GM12878 (cell line): ENCODE results near the gene PALLD. TPM values are rescaled to one million over a fixed set of nuclear protein-coding genes. Genes with fewer than 3 reads are reported as not detected.

Experiments used
- DPF2 ChIP-seq: fragments of 450-650 bp; IDR thresholded peaks from 2 replicates; pipeline ENCODE4 v1.6.1; 2017; ENCODE audit warnings: mild to moderate bottlenecking
- HDGF ChIP-seq: fragments of 450-650 bp; IDR thresholded peaks from 2 replicates; pipeline ENCODE4 v1.6.1; 2016; ENCODE audit warnings: antibody characterized with exemption
- JUND ChIP-seq: IDR thresholded peaks from 2 replicates; pipeline ENCODE4 v1.6.1; 2012; ENCODE audit warnings: low read depth, mild to moderate bottlenecking, low read length, improper control_type of control experiment, moderate library complexity
- NBN ChIP-seq: fragments of 450-650 bp; IDR thresholded peaks from 2 replicates; pipeline ENCODE4 v1.6.1; 2016
- NFXL1 ChIP-seq: fragments of 450-650 bp; IDR thresholded peaks from 2 replicates; pipeline ENCODE4 v1.6.1; 2017; ENCODE audit warnings: antibody characterized with exemption, mild to moderate bottlenecking, borderline replicate concordance
- NRF1 ChIP-seq: conservative IDR thresholded peaks from 2 replicates; pipeline ENCODE4 v1.6.1; 2011; ENCODE audit warnings: mild to moderate bottlenecking, low read depth, low read length, improper control_type of control experiment
- POU2F2 ChIP-seq: IDR thresholded peaks from 3 replicates; pipeline ENCODE4 v1.6.1; 2011; ENCODE audit warnings: low read depth, mild to moderate bottlenecking, low read length, borderline replicate concordance
- SMAD1 ChIP-seq: fragments of 450-650 bp; IDR thresholded peaks from 2 replicates; pipeline ENCODE4 v1.6.1; 2018; ENCODE audit warnings: mild to moderate bottlenecking, low read depth; ENCODE audit not compliant: partially characterized antibody
- SPI1 ChIP-seq: IDR thresholded peaks from 2 replicates; pipeline ENCODE4 v1.6.1; 2011; ENCODE audit warnings: low read depth, mild to moderate bottlenecking, low read length, moderate library complexity, borderline replicate concordance; ENCODE audit not compliant: insufficient read depth
- SREBF2 ChIP-seq: IDR thresholded peaks from 2 replicates; pipeline ENCODE4 v1.6.1; 2012; ENCODE audit warnings: mild to moderate bottlenecking, low read length
- SRF ChIP-seq, 2 experiments: IDR thresholded peaks; 2 replicates each; pipeline ENCODE4 v1.6.1; 2011; ENCODE audit warnings: low read depth in 2 of 2, low read length in 2 of 2, mild to moderate bottlenecking in 1 of 2, moderate library complexity in 1 of 2
- TCF3 ChIP-seq: IDR thresholded peaks from 2 replicates; pipeline ENCODE4 v1.6.1; 2012; ENCODE audit warnings: low read depth, mild to moderate bottlenecking, low read length, borderline replicate concordance; ENCODE audit not compliant: insufficient read depth
- ZZZ3 ChIP-seq: IDR thresholded peaks from 2 replicates; pipeline ENCODE4 v1.6.1; 2011; ENCODE audit warnings: low read depth; ENCODE audit not compliant: control insufficient read depth, insufficient read length
- polyA plus RNA-seq, 11 experiments: library from polyadenylated mRNA; depleted of rRNA in 4 of 11; unstranded in 6 of 11; stranded (reverse) in 5 of 11; fragments of >200 nt; fragmentation: Nextera tagmentation in 4 of 11; fragmentation: Illumina TruSeq in 1 of 11; extraction: Ambion mirVana in 4 of 11; extraction: Trizol in 1 of 11; gene quantifications; 1 replicate in 1 of 11; 2 replicates in 10 of 11; pipeline versions ENCODE4 v1.2.1 to v1.2.3, GENCODE V29; 2011 to 2016; ENCODE audit warnings: inconsistent platforms in 2 of 11, missing spikeins in 2 of 11, low read depth in 1 of 11
- total RNA-seq, 4 experiments: library from RNA; depleted of rRNA in 3 of 4; stranded (reverse); fragments of >200 nt in 3 of 4; fragmentation: Illumina TruSeq in 1 of 4; extraction: Trizol in 1 of 4; gene quantifications; 2 replicates each; pipeline versions ENCODE4 v1.2.1 to v1.2.3, GENCODE V29; 2013 to 2021
- TF ChIP-seq, protein P1 (sequence below): fragments of 450-650 bp; IDR thresholded peaks from 2 replicates; pipeline ENCODE4 v1.6.1; 2016; ENCODE audit warnings: mild to moderate bottlenecking
- TF ChIP-seq, protein P2 (sequence below), 3 experiments: IDR thresholded peaks in 2 of 3; conservative IDR thresholded peaks in 1 of 3; 2 replicates each; pipeline ENCODE4 v1.5.1; 2011; ENCODE audit warnings: low read depth in 3 of 3, low read length in 3 of 3, mild to moderate bottlenecking in 3 of 3, control low read depth in 2 of 3, moderate library complexity in 2 of 3, inconsistent platforms in 1 of 3, mixed read lengths in 1 of 3; ENCODE audit not compliant: control insufficient read depth in 2 of 3, insufficient read depth in 1 of 3; ENCODE audit errors: extremely low read depth in 1 of 3
- TF ChIP-seq, protein P3 (sequence below): IDR thresholded peaks from 2 replicates; pipeline ENCODE4 v1.6.1; 2012; ENCODE audit warnings: improper control_type of control experiment, low read depth, low read length; ENCODE audit not compliant: insufficient replicate concordance
- TF ChIP-seq, protein P4 (sequence below): IDR thresholded peaks from 2 replicates; pipeline ENCODE4 v1.6.1; 2011; ENCODE audit warnings: borderline replicate concordance, low read depth, mild to moderate bottlenecking, moderate library complexity, low read length; ENCODE audit not compliant: insufficient read depth, poor library complexity, severe bottlenecking
- TF ChIP-seq, protein P5 (sequence below): IDR thresholded peaks from 2 replicates; pipeline ENCODE4 v1.6.1; 2012; ENCODE audit warnings: low read depth, low read length, improper control_type of control experiment

Gene PALLD
- total and polyA plus RNA-seq, 10 of the 15 experiments (the other 5 are each of a cell fraction or from before 2014, with no cell fraction given), result 1.0 to 7.7 (median 1.7) TPM

DNA sequence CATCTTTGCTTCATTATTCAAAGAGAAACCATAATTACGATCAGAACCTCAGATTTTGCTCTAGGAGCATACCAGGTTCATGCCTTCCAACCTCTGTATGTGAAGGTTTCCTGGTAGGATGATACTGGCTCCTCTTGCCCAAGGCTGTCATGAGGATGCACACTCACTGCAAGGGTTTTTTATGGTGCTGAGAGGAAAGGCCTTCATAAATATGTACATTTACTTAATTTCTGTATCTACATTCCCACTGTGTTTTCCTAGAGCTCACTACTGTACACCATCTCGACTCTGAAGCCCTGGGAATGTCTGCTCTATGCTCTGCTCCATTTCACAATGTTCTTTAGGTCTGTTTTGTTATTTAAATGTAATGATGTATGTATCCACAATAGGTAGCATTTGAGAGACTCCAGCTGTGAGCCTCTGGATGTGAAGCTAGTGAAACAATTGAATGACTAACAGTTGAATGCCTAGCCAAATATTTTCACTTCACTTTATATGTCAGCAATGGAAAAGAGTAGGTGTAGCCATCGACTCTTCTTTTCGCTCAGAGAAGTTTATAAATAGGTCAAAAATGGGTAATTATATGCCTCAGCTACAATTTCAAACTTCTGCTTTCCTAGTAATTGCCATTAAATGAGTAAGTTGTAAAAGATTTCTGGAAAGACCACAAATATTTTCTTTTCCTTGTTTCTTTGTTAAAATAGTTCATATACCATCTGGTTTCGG lies 228.0 kb downstream of the PALLD start (continued):
- TF ChIP-seq, protein P1, sequence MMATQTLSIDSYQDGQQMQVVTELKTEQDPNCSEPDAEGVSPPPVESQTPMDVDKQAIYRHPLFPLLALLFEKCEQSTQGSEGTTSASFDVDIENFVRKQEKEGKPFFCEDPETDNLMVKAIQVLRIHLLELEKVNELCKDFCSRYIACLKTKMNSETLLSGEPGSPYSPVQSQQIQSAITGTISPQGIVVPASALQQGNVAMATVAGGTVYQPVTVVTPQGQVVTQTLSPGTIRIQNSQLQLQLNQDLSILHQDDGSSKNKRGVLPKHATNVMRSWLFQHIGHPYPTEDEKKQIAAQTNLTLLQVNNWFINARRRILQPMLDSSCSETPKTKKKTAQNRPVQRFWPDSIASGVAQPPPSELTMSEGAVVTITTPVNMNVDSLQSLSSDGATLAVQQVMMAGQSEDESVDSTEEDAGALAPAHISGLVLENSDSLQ, result no peak
- TF ChIP-seq NRF1 (no peak), TCF3 (no peak), HDGF (no peak), SRF (IDR thresholded peaks at IDR 0.05; ENCODE audit: low read depth in 2 of 2, low read length in 2 of 2) (no peak), NBN (0 out of 2 replicates have a peak, but pooled peaks have one; percentile 25), SREBF2 (no peak), JUND (no peak), DPF2 (peak; percentile 71), NFXL1 (no peak), SMAD1 (no peak), POU2F2 (no peak), SPI1 (no peak), ZZZ3 (no peak)
- TF ChIP-seq, protein P2, sequence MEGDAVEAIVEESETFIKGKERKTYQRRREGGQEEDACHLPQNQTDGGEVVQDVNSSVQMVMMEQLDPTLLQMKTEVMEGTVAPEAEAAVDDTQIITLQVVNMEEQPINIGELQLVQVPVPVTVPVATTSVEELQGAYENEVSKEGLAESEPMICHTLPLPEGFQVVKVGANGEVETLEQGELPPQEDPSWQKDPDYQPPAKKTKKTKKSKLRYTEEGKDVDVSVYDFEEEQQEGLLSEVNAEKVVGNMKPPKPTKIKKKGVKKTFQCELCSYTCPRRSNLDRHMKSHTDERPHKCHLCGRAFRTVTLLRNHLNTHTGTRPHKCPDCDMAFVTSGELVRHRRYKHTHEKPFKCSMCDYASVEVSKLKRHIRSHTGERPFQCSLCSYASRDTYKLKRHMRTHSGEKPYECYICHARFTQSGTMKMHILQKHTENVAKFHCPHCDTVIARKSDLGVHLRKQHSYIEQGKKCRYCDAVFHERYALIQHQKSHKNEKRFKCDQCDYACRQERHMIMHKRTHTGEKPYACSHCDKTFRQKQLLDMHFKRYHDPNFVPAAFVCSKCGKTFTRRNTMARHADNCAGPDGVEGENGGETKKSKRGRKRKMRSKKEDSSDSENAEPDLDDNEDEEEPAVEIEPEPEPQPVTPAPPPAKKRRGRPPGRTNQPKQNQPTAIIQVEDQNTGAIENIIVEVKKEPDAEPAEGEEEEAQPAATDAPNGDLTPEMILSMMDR (IDR thresholded peaks at IDR 0.05 in 2 of 3, conservative IDR thresholded peaks at IDR 0.05 in 1 of 3; ENCODE audit: control insufficient read depth in 2 of 3, extremely low read depth in 1 of 3, insufficient read depth in 1 of 3, low read depth in 3 of 3, low read length in 3 of 3), result no peak
- TF ChIP-seq, protein P3, sequence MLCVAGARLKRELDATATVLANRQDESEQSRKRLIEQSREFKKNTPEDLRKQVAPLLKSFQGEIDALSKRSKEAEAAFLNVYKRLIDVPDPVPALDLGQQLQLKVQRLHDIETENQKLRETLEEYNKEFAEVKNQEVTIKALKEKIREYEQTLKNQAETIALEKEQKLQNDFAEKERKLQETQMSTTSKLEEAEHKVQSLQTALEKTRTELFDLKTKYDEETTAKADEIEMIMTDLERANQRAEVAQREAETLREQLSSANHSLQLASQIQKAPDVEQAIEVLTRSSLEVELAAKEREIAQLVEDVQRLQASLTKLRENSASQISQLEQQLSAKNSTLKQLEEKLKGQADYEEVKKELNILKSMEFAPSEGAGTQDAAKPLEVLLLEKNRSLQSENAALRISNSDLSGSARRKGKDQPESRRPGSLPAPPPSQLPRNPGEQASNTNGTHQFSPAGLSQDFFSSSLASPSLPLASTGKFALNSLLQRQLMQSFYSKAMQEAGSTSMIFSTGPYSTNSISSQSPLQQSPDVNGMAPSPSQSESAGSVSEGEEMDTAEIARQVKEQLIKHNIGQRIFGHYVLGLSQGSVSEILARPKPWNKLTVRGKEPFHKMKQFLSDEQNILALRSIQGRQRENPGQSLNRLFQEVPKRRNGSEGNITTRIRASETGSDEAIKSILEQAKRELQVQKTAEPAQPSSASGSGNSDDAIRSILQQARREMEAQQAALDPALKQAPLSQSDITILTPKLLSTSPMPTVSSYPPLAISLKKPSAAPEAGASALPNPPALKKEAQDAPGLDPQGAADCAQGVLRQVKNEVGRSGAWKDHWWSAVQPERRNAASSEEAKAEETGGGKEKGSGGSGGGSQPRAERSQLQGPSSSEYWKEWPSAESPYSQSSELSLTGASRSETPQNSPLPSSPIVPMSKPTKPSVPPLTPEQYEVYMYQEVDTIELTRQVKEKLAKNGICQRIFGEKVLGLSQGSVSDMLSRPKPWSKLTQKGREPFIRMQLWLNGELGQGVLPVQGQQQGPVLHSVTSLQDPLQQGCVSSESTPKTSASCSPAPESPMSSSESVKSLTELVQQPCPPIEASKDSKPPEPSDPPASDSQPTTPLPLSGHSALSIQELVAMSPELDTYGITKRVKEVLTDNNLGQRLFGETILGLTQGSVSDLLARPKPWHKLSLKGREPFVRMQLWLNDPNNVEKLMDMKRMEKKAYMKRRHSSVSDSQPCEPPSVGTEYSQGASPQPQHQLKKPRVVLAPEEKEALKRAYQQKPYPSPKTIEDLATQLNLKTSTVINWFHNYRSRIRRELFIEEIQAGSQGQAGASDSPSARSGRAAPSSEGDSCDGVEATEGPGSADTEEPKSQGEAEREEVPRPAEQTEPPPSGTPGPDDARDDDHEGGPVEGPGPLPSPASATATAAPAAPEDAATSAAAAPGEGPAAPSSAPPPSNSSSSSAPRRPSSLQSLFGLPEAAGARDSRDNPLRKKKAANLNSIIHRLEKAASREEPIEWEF, result no peak
- TF ChIP-seq, protein P4, sequence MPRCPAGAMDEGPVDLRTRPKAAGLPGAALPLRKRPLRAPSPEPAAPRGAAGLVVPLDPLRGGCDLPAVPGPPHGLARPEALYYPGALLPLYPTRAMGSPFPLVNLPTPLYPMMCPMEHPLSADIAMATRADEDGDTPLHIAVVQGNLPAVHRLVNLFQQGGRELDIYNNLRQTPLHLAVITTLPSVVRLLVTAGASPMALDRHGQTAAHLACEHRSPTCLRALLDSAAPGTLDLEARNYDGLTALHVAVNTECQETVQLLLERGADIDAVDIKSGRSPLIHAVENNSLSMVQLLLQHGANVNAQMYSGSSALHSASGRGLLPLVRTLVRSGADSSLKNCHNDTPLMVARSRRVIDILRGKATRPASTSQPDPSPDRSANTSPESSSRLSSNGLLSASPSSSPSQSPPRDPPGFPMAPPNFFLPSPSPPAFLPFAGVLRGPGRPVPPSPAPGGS, result no peak
- TF ChIP-seq, protein P5, sequence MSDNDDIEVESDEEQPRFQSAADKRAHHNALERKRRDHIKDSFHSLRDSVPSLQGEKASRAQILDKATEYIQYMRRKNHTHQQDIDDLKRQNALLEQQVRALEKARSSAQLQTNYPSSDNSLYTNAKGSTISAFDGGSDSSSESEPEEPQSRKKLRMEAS, result no peak
